ENCODE measurements around the gene AGO4. TPM values are rescaled to one million over a fixed set of nuclear protein-coding genes. Genes with fewer than 3 reads are reported as not detected.
A peak's percentile ranks its signal among the peaks of the same experiment; 100 is the strongest.

AGO4 gene
- total RNA-seq, 2 experiments from 2014 or later = 6.5 to 18.6 TPM

GRCh38 chr1:35882945-35883634 lies 75.3 kb downstream of the AGO4 start, which contains the start of gene AGO1:
AGO1 (plus strand) TSS chr1:35883209; CDS start chr1:35883422, 213 bp downstream.
- DNase-seq (ENCODE audit: low spot score) = peak; percentile 95
- ChIA-PET CTCF (ENCODE audit: unreplicated experiment) (interaction anchor here (0.6 kb wide), 3 partner anchors 13 to 1944 kb away, joined by 3 to 5 read pairs (median 4); no protein-coding TSS in a partner anchor), POLR2A (no interaction called here)
- peaks cover 37% of the 10 kb centered on the region; the same call in 1 of the 2 replicates for H3K79me2 ChIP-seq (ENCODE audit: insufficient read depth, low read depth, low read length)
- peak within 1 kb of the TSS; percentile 89 for H2AFZ ChIP-seq (ENCODE audit: low read length)
- no peaks in the 10 kb centered on the region for H4K20me1 ChIP-seq (ENCODE audit: insufficient read depth, low read length)
- no peaks in the 10 kb centered on the region for H3K9me3 ChIP-seq (ENCODE audit: low read length)
- H3K4me3 ChIP-seq (ENCODE audit: low read depth, low read length, poor library complexity, severe bottlenecking) = peak within 1 kb of the TSS; percentile 99
- H3K36me3 ChIP-seq (ENCODE audit: insufficient read depth, low read length) = no peaks in the 10 kb centered on the region
- peaks cover 42% of the 10 kb centered on the region for H3K4me1 ChIP-seq (ENCODE audit: insufficient read depth, low read length, poor library complexity, severe bottlenecking)
- intact Hi-C loops (cut with micrococcal nuclease; ENCODE audit: unreplicated experiment) = loop anchor here (1.0 to 5.0 kb wide), 2 partner anchors 47 to 204 kb away; partner anchors contain the start of gene ADPRS
- peak within 1 kb of the TSS; percentile 98 for H3K4me2 ChIP-seq (ENCODE audit: low read length)
- H3K9me2 ChIP-seq (ENCODE audit: insufficient read depth, low read length) = no peaks in the 10 kb centered on the region
- peak; percentile 88 for TF ChIP-seq CTCF (conservative IDR thresholded peaks at IDR 0.05; ENCODE audit: low read length)
- TF ChIP-seq EZH2phosphoT487 (IDR thresholded peaks at IDR 0.05; ENCODE audit: borderline replicate concordance, low read depth, low read length) = no peak
- BruUV-seq (replicated peaks) = no TSS peak
- H3K27ac ChIP-seq (ENCODE audit: low read depth, low read length, poor library complexity, severe bottlenecking) = peak within 1 kb of the TSS; percentile 14

GRCh38 chr1:35883635-35884101 lies 75.9 kb downstream of the AGO4 start:
- Histone ChIP-seq H2AFZ (ENCODE audit: low read length) (peak overlapping the region; percentile 89), H3K9me3 (ENCODE audit: low read length) (no peaks in the 10 kb centered on the region), H3K36me3 (ENCODE audit: insufficient read depth, low read length) (no peaks in the 10 kb centered on the region), H3K4me2 (ENCODE audit: low read length) (peak overlapping the region; percentile 98), H3K4me3 (ENCODE audit: low read depth, low read length, poor library complexity, severe bottlenecking) (peak overlapping the region; percentile 99), H3K79me2 (ENCODE audit: insufficient read depth, low read depth, low read length) (peaks cover 37% of the 10 kb centered on the region; the same call in 1 of the 2 replicates), H3K9me2 (ENCODE audit: insufficient read depth, low read length) (no peaks in the 10 kb centered on the region), H4K20me1 (ENCODE audit: insufficient read depth, low read length) (no peaks in the 10 kb centered on the region), H3K27ac (ENCODE audit: low read depth, low read length, poor library complexity, severe bottlenecking) (peak overlapping the region; percentile 14), H3K4me1 (ENCODE audit: insufficient read depth, low read length, poor library complexity, severe bottlenecking) (peaks cover 43% of the 10 kb centered on the region)
- intact Hi-C loops (cut with micrococcal nuclease; ENCODE audit: unreplicated experiment) = loop anchor here (1.0 to 5.0 kb wide), 2 partner anchors 47 to 204 kb away; partner anchors contain the start of gene ADPRS
- ChIA-PET CTCF (ENCODE audit: unreplicated experiment) (interaction anchor here (0.6 kb wide), 3 partner anchors 13 to 1944 kb away, joined by 3 to 5 read pairs (median 4); no protein-coding TSS in a partner anchor), POLR2A (no interaction called here)
- DNase-seq (ENCODE audit: low spot score) = peak; percentile 31
- no peak for TF ChIP-seq EZH2phosphoT487 (IDR thresholded peaks at IDR 0.05; ENCODE audit: borderline replicate concordance, low read depth, low read length)
- no peak for TF ChIP-seq CTCF (conservative IDR thresholded peaks at IDR 0.05; ENCODE audit: low read length)
- no TSS peak for BruUV-seq (replicated peaks)

Data from OCI-LY7 (cell line).